Left forelimb (tissue), 1 donor: ENCODE data around the gene NAXD.
A peak's percentile ranks its signal among the peaks of the same experiment; 100 is the strongest.
"Not testable (repeated sequence)": the region's sequence is repeated elsewhere in the genome, so short reads cannot be mapped to it uniquely, and the experiment has no call there.

Experiments
- DNase-seq: peaks from one replicate; pipeline ENCODE4 v3.0.0-alpha.2; 2018; ENCODE audit warnings: low spot score

Gene NAXD

DNA sequence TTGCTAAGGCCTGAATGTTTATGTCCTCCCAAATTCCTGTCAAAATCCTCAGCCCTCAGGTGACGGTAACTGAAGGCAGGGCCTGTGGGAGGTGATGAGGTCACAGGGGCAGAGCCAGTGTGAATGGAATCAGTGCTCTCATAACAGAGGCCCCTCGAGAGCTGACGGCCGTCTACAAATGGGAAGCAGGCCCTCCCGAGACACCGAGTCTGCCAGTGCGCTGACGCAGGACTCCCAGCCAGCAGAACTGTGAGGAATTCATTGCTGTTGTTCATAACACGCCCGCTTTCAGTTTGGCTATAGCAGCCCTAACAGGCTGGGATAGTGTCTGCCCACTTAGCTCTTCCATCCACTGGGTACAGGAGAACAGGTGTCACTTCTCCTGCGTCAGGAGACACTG is 49.3 kb downstream of the NAXD start:
- peak; percentile 20 for DNase-seq

DNA sequence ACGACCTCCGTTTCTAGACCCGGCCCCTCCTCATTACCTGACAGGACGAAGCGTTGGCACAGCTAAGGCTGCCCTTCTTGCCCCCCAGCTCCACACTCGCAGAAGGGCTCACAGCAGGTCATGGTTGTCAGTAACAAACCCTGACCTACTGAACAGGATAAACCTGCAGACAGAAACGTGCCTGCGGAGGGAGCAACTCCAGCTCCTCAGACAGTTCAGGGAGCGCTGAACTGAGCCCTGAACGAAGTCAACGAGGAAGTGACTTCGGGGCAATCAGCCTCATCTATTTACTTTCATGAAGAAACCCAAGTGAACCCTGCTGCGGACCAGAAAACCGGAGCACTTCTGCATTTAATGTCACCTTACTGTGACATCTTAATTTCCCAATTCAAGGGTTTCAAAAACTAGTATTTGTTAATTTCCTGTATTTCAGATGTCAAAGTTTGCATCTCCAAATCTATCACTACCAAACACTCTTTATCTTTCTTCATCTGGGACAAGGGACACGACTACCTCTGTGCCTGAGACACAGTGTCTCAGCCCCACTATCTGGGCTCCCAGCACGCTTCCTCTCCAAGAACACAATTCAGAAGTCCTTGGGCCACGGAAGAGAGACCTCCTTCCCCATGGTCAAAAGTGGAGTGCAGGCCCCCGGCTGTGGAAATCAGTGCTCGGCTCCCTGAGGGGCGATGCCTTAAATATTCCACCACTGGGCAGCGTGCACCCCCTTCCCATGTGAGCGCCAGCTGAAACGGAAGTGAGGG is 50.3 kb downstream of the NAXD start:
- DNase-seq = peak; percentile 40

DNA sequence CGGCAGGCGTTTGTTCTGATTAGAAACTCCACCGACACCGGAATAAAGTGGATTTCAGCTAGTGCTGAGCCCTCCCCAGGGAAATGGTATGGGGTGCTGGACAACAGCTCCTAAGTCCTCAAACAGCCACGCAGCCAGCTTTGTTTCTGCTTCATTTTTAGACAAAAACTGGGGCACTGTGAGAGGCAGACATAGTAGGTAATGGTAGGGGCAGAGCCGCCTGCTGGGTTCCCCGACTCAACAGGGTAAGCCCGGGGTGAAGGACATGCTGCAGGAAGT is 50.8 kb downstream of the NAXD start:
- DNase-seq = peak; percentile 30

DNA sequence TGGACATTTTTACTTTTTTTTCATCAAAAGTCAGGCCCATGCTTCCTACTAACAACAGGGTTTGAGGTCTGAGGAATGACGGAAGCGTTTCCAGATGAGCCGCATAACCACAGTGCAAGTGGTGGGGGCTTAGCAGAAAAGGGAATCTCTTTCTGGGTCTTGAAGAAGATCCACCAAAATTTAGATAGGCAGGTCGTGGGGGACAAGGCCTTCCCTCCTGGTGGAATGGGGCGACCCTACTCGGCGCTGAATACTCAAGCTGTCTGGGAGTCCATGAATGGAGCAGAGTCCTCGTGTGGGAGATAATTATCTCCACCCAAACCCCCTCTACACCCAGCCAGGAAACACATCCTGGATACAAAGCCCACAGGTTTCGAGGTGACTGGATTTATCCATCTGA is 53.7 kb downstream of the NAXD start:
- DNase-seq = peak; percentile 33

DNA sequence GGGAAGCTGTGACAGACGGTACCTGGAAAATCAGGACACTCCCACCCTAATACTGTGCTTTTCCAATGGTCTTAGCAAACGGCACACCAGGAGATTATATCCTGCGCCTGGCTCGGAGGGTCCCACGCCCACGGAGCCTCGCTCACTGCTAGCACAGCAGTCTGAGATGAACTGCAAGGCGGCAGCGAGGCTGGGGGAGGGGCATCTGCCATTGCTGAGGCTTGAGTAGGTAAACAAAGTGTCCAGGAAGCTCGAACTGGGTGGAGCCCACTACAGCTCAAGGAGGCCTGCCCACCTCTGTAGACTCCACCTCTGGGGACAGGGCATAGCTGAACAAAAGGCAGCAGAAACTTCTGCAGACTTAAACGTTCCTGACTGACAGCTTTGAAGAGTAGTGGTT is 54.5 kb downstream of the NAXD start:
- not testable (repeated sequence) for DNase-seq

DNA sequence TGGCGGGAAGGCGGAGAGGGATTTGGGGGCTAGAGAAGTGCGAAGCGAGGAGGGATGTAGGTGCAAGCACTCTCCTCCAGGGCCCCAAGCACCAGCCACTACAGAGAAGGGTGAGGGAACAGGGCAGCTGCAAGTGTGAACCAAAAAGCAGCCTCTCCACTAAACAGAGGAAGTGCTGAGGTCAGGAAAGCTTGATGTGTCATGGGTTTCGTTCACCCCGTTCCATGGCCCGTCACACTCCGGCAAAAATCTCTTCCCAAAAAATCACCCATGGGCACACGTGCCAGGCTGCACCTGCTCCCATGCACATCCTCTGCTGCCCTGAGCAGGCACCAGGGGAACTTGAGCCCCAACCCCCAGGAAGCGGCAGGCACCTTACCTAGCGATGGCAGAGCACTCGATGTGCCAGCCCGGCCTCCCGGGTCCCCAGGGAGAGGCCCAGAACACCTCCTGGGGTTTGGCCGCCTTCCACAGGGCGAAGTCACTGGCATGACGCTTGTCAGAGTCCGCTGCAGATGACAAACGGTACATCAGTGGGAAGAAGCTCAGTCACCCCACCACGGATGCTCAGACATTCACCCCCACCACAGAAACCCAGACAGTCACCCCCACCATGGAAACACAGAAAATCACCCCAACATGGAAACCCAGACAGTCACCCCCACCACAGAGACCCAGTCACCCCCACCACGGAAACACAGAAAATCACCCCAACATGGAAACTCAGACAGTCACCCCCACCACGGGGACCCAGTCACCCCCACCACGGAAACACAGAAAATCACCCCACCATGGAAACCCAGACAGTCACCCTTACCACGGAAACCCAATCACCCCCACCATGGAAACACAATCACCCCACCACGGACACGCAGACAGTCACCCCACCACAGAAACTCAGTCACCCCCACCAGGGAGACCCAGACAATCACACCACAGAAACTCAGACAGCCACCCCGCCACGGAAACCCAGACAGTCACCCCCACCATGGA is 61.5 kb downstream of the NAXD start:
- no peak for DNase-seq

DNA sequence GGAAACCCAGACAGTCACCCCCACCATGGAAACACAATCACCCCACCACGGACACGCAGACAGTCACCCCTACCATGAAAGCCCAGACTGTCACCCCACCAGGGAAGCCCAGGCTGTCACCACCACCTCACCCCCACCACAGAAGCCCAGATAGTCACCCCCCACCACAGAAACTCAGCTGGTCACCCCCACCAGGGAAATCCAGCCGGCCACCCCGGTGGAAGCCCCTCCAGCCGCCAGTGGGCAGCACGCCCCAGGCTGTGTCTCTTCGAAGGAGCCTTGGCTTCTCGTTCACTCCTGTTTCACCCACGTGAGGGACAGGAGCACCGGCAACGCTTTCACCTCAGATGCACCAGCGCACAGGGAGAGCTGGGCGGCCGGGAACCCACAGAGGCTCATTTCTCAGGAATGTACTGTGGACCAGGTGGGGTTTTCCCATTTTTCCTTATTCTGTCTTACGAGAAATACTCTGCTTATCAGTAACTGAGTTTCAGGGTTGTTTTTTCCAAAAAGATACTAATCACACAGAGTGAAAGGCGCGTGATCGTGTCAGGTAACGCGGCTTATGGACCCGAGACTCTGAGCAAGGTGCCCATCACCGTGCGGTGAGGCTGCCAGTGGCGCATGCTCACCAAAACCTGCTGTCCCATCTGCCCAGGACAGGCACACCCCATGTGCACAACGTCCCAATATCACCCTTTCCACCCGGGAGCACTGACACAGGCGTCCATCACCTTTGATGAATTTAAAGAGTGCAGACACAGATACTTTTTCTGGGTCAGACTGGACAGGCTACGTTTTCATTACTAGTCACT is 62.6 kb downstream of the NAXD start:
- no peak for DNase-seq

DNA sequence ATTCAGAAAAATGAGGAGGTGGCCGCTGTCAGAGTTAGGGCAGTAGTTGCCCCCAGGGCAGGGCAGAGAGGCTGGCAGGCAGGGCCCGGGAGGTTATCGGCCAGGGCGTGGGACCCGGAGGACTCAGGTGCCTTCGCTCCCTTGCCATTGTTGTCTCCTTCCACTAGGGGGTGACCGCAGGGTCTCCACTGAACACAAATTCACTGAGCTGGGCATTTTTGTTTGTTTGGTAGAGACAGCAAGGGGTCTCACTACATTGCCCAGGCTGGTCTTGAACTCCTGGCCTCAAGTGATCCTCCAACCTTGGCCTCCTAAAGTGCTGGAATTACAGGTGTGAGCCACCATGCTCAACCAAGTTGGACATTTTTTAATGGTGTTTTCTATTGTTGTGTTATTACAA is 65.5 kb downstream of the NAXD start:
- DNase-seq = no peak

DNA sequence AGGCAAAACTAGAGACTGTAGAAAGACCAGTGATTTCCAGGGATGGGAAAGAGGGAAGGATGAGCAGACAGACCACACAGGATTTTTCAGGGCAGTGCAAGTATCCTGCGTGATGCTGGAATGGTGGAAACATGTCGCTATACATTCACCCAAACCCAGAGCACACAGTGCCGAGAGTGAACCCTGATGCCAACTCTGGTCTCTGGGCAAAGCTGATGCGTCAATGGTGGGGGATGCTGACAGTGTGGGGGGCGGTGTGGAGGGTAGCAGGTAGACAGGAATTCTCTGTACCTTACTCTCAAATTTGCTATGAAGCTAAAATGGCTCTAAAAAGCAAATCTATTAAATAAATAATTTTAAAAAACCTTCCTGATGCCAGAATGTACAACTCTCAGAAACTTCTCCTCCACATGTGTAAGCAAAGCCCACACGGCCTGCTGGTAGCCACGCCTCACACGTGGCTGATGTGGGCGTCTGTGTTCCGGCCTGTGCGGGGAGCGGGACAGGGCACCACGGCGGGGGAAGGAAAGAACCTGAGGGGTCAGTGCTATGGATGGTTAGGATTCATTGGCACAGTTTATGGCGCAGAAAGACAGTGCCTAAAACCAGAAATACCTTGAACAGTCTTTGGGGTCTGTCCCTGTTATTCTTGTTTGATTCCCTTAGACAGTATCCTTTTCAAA is 66.7 kb downstream of the NAXD start:
- DNase-seq = no peak

DNA sequence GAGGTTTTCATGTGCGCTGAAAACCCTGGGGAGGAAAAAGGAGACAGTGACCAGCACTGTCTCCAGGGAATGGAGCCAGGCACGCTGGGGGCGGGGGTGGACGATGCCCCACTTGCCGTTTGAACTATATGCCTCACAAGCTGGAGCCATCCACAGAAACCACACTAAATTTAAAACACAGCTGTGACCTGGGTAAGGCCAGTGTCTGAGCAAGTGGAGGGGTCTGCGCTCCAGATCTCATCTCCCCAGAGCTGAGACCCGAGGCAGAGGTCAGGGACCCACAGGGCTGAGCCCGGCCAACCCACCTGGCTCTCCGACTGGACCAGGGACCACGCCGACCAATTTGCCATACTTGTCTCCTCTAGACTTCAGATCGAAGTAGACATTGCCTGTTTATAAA is 67.4 kb downstream of the NAXD start:
- DNase-seq = no peak

DNA sequence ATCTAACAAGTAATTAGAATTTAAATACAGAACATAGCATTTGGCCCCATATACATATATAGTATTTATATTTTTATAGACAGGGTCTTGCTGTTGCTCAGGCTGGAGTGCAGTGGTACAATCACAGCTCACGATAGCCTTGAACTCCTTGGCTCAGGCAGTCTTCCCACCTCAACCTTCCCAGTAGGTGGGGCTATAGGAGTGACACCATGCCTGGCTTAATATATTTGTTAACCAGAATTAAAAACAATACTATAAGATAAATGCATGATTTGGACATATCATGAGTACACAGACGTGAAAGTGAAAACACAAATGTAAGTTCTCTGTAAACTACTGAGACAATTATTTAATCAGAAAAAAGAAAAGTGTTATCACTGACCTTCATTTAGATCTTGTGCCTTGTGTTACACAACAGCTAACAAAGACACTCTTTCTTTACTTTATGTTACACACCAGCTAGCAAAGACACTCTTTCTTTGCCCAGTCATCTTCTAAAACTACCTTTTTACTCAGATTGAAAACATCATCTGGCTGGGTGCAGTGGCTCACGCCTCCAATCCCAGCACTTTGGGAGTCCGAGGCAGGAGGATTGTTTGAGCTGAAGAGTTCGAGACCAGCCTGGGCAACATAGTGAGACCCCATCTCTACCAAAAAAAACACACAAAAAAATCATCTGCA is 68.0 kb downstream of the NAXD start:
- DNase-seq = no peak

DNA sequence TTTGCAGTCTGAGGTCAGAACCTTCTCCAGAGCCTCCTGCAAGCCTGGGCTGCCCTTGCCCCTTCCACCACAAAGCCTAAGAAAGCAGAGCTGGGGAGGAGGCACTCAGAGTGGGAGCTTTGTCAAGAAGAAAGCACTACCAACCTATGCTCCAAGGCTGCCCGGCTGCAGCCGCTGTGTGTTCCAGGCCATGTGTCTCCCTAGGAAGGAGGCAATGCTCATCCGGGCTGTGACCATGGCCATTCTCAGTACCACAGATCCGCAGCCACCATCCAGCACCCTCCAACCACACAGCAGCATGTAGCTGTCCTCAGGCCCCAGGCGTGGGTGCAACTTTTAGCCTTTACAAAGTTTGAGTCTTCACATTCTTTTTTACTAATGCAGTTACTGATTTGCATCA is 68.6 kb downstream of the NAXD start:
- DNase-seq = no peak

DNA sequence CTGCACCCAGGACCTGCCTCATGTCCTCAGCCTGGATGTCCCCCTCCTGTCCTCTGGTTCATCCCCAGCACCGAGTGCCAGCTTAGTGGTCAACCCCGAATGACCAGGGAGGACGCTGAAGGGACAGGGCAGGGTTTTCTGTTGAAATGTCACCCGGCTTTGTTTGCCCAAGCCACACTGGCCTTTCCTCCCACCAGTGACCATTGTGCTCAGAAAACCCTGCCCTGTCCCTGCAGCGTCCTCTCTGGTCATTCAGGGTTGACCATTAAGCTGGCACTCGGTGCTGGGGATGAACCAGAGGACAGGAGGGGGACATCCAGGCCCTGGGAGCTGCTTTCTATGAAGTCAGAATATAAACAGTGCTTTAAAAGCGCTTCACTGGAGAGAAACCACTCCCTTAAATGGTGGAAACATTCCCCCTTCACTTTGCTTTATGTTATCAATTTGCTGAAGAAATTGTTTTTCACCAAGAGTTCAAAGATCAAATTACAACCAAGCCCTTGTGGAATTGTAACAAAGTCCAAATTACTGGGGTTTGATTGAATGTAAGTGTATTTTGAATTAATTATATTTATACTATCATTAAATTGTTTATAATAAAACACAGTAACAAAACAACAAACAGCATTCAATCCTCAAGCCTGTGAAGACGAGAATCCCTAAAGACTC is 69.2 kb downstream of the NAXD start:
- peak; percentile 30 for DNase-seq

DNA sequence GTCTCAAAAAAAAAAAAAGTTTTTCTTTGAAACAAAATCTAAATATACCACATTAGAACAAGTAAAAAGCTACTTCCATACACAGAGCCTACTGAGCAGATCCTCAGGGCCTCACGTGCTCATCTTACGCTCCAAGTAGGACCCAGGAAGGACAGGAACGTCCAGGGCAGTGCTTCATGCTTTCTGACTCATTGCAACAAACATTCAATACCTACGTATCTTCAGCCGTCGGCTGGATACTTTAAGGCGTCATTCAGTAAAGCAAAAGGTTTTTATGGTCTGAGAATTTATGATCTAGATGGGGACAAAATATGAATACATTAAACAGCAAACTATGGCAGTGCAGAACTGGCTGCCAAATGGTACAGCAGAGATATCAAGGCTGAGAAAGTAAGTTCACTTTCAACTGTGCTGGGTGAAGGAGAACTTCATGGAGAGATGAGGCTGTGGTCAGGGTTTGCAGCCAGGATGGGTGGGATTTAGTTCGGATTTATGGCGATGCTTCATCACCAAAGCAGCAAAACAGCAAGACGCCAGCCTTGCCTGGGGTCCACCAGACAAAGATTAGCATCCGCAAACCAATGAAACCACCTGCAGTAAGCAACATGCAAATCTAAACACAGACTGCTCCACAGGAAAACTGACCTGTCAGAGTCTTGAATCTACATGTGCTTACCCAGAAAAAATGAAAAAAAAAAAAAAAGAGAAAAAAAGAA is 70.1 kb downstream of the NAXD start:
- peak; percentile 37 for DNase-seq

DNA sequence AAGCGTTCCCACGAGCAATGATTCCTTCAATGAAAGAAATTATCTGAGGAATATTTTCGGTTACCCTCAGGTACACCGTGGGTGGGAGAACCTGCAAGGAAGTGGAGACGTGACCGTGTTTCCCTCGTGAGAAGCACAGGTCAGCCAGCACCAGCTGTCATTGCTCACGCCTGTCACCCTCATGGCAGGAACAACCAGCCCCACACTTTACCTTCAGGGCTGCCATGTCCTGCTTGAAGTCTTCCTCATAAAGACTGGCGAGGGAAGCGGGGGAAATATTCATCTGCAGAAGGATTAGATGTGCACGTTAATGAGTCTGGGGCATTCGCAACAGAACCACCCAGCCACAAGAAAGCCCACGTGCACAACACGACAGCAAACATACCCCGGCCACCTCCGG is 72.4 kb downstream of the NAXD start:
- DNase-seq = no peak

DNA sequence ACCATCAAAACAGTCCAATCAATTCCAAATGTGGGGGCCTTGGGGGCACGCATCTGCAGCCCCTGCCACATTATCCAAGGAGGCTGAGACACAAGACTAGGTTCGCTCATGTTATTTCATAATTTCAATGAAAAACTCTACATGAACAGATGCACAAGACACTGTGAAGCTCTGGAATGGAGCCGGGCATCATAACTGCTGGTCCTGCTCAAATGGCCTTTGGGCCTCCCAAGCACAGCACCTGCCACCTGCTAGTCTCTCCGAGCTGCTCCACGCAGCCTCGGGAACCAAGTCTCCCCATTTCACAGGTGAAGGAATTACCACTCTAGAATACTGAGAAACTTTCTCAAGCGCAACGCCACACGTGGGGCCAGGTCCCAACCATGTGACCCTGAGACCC is 73.7 kb downstream of the NAXD start:
- peak; percentile 41 for DNase-seq
